ENCODE results near the gene ZHX3. TPM values are rescaled to one million over a fixed set of nuclear protein-coding genes. Genes with fewer than 3 reads are reported as not detected.

ZHX3 gene
- total RNA-seq, 1 experiment from 2014 or later, result 9.6 TPM

- Mint-ChIP-seq H3K36me3 (no peaks in the 10 kb centered on the region), H3K4me1 (no peaks in the 10 kb centered on the region), H3K9me3 (no peaks in the 10 kb centered on the region), H3K27ac (no peak overlapping the region), H3K4me3 (no peak overlapping the region), H3K27me3 (ENCODE audit: low read depth) (no peaks in the 10 kb centered on the region)
- ATAC-seq, result no peak
- CTCF ChIA-PET, result no interaction called here
- POLR2A ChIA-PET, result no interaction called here
- DNase-seq (ENCODE audit: low spot score), result no peak
- TF ChIP-seq ZBTB21 (CRISPR knock-in tag; IDR thresholded peaks at IDR 0.05; ENCODE audit: borderline replicate concordance) (no peak), USF2 (CRISPR knock-in tag; IDR thresholded peaks at IDR 0.05) (no peak), ZNF281 (CRISPR knock-in tag; IDR thresholded peaks at IDR 0.05) (no peak), E2F5 (CRISPR knock-in tag; IDR thresholded peaks at IDR 0.05) (no peak), TEAD4 (CRISPR knock-in tag; IDR thresholded peaks at IDR 0.05) (no peak), PRRX2 (CRISPR knock-in tag; IDR thresholded peaks at IDR 0.05) (no peak), NR1H2 (CRISPR knock-in tag; IDR thresholded peaks at IDR 0.05) (no peak), ZSCAN18 (CRISPR knock-in tag; IDR thresholded peaks at IDR 0.05) (no peak), ZNF219 (CRISPR knock-in tag; IDR thresholded peaks at IDR 0.05; ENCODE audit: borderline replicate concordance) (no peak), ZNF138 (CRISPR knock-in tag; conservative IDR thresholded peaks at IDR 0.05) (no peak), NR2C2 (CRISPR knock-in tag; IDR thresholded peaks at IDR 0.05) (no peak), FOXJ3 (CRISPR knock-in tag; IDR thresholded peaks at IDR 0.05; ENCODE audit: borderline replicate concordance) (no peak), MAX (CRISPR knock-in tag; IDR thresholded peaks at IDR 0.05) (no peak), SP1 (CRISPR knock-in tag; conservative IDR thresholded peaks at IDR 0.05) (no peak), SMAD3 (CRISPR knock-in tag; IDR thresholded peaks at IDR 0.05; ENCODE audit: borderline replicate concordance) (no peak), JUN (CRISPR knock-in tag; IDR thresholded peaks at IDR 0.05) (no peak)
Observed at GRCh38 chr20:41221614-41222218, 95.8 kb downstream of the ZHX3 start.

- TF ChIP-seq ZNF416 (CRISPR knock-in tag; IDR thresholded peaks at IDR 0.05) (no peak), ZNF219 (CRISPR knock-in tag; IDR thresholded peaks at IDR 0.05; ENCODE audit: borderline replicate concordance) (no peak), ZNF396 (CRISPR knock-in tag; IDR thresholded peaks at IDR 0.05; ENCODE audit: borderline replicate concordance) (no peak), CREB1 (CRISPR knock-in tag; IDR thresholded peaks at IDR 0.05) (no peak), GABPB1 (CRISPR knock-in tag; IDR thresholded peaks at IDR 0.05) (no peak), NFYB (CRISPR knock-in tag; conservative IDR thresholded peaks at IDR 0.05; ENCODE audit: low read depth) (no peak), ELF4 (CRISPR knock-in tag; IDR thresholded peaks at IDR 0.05; ENCODE audit: low read depth) (no peak), RELA (CRISPR knock-in tag; IDR thresholded peaks at IDR 0.05; ENCODE audit: borderline replicate concordance) (no peak), ATF2 (CRISPR knock-in tag; IDR thresholded peaks at IDR 0.05; ENCODE audit: borderline replicate concordance, low read depth) (no peak), ESRRA (CRISPR knock-in tag; IDR thresholded peaks at IDR 0.05; ENCODE audit: borderline replicate concordance) (no peak), SMAD3 (CRISPR knock-in tag; IDR thresholded peaks at IDR 0.05; ENCODE audit: borderline replicate concordance) (no peak)
- ChIA-PET POLR2A (no interaction called here), CTCF (interaction anchor here (0.6 to 2.4 kb wide), 5 partner anchors 30 to 121 kb away, joined by 3 to 5 read pairs (median 3); partner anchors contain the start of gene LPIN3)
- Mint-ChIP-seq H3K27me3 (ENCODE audit: low read depth) (no peaks in the 10 kb centered on the region), H3K27ac (no peak overlapping the region), H3K9me3 (no peaks in the 10 kb centered on the region), H3K36me3 (no peaks in the 10 kb centered on the region), H3K4me1 (no peaks in the 10 kb centered on the region), H3K4me3 (no peak overlapping the region)
- ATAC-seq (no peak), DNase-seq (ENCODE audit: low spot score) (no peak)
Observed at GRCh38 chr20:41219824-41220223, 97.7 kb downstream of the ZHX3 start.

Data from WTC11 (cell line).